Cardiac muscle cell (in vitro differentiated cells and primary cell): ENCODE measurements around the gene MYOM3. TPM values are rescaled to one million over a fixed set of nuclear protein-coding genes. Genes with fewer than 3 reads are reported as not detected.
A peak's percentile ranks its signal among the peaks of the same experiment; 100 is the strongest.

Source experiments
- DNase-seq, 2 donors: peaks; one replicate each; pipeline versions ENCODE4 v3.0.0 to v3.0.0-alpha.2; 2010 to 2017; ENCODE audit warnings: low read depth in 1 of 2, low spot score in 1 of 2
- H3K27ac ChIP-seq: fragments of 200-600 bp; sonication (generic); 2 replicates; pipeline ENCODE4 v1.5.1; 2016
- H3K27me3 ChIP-seq: fragments of 200-600 bp; sonication (generic); 2 replicates; pipeline ENCODE4 v1.6.0; 2016; ENCODE audit warnings: control low read depth
- H3K36me3 ChIP-seq: fragments of 200-600 bp; sonication (generic); 2 replicates; pipeline ENCODE4 v1.5.1; 2016; ENCODE audit warnings: control low read depth
- H3K4me1 ChIP-seq: fragments of 200-600 bp; sonication (generic); 2 replicates; pipeline ENCODE4 v1.8.1; 2017; ENCODE audit warnings: low read depth, mild to moderate bottlenecking, mixed run types
- H3K4me3 ChIP-seq: fragments of 200-600 bp; sonication (generic); 2 replicates; pipeline ENCODE4 v1.5.1; 2016; ENCODE audit warnings: mild to moderate bottlenecking
- H3K9me3 ChIP-seq: fragments of 200-600 bp; sonication (generic); 2 replicates; pipeline ENCODE4 v1.5.1; 2017; ENCODE audit warnings: low read depth, mild to moderate bottlenecking, control low read depth
- CTCF ChIP-seq: IDR thresholded peaks from 2 replicates; pipeline ENCODE4 v1.5.1; 2012; ENCODE audit warnings: low read depth, mild to moderate bottlenecking, low read length
- polyA plus RNA-seq: library from polyadenylated mRNA; unstranded; fragments of >200 nt; fragmentation: Nextera tagmentation; extraction: Ambion mirVana; gene quantifications from 2 replicates; pipeline ENCODE4 v1.2.1, GENCODE V29; 2016
- total RNA-seq: library from RNA; depleted of rRNA; stranded (reverse); fragments of >200 nt; gene quantifications from 2 replicates; pipeline ENCODE4 v1.2.3, GENCODE V29; 2016

Gene MYOM3
- total and polyA plus RNA-seq, 2 experiments from 2014 or later = 0.71 TPM; not detected in 1

DNA sequence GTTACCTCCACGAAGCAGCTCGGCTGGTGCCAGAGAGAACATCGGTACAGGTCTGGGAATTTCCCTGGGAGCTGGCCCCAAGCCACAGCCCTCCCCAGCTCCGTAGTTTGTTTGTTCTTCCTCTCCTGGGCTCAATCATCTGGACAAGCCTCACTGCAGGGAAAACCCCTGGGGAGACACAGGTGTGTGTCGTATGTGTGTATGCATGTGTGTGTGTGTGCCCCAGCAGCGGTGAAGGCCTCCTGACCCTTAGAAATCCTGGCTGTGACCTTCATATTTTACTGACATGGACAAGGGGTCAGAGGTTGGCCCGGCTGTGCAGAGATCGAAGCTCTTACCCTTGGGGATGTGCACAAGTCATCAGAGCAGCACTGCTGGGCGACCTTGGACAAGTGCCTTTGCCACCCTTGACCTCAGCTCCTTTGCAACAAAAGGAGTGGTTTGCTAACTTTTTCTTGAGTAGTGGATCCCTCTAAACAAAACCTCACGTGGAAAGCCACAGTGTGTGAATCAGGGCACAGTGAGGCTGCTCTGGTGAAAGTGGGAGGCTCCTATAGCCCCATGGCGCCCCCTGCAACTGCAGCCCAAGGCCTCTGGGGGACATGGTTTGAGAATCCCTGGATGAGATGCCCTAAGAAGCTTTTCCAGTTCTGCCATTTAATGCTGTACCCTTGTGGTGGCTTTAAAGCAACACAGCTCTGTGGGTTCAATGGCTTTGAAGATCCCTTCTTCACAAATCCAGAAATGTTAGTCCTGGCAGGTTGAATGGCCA is 43.3 kb upstream of the MYOM3 start:
- H3K4me1 ChIP-seq = peaks cover 21% of the 10 kb centered on the region
- DNase-seq = no peak
- peak overlapping the region; percentile 43 for H3K27ac ChIP-seq
- H3K36me3 ChIP-seq = peaks cover 3% of the 10 kb centered on the region
- H3K4me3 ChIP-seq = no peak overlapping the region
- TF ChIP-seq CTCF = peak; percentile 29
- no peaks in the 10 kb centered on the region for H3K27me3 ChIP-seq
- H3K9me3 ChIP-seq = no peaks in the 10 kb centered on the region

GRCh38 chr1:24154215-24154614 is 42.3 kb upstream of the MYOM3 start:
- H3K4me1 ChIP-seq = peaks cover 21% of the 10 kb centered on the region
- no peak for TF ChIP-seq CTCF
- no peaks in the 10 kb centered on the region for H3K27me3 ChIP-seq
- H3K9me3 ChIP-seq = no peaks in the 10 kb centered on the region
- peaks cover 3% of the 10 kb centered on the region for H3K36me3 ChIP-seq
- no peak overlapping the region for H3K27ac ChIP-seq
- H3K4me3 ChIP-seq = no peak overlapping the region
- DNase-seq = no peak

DNA sequence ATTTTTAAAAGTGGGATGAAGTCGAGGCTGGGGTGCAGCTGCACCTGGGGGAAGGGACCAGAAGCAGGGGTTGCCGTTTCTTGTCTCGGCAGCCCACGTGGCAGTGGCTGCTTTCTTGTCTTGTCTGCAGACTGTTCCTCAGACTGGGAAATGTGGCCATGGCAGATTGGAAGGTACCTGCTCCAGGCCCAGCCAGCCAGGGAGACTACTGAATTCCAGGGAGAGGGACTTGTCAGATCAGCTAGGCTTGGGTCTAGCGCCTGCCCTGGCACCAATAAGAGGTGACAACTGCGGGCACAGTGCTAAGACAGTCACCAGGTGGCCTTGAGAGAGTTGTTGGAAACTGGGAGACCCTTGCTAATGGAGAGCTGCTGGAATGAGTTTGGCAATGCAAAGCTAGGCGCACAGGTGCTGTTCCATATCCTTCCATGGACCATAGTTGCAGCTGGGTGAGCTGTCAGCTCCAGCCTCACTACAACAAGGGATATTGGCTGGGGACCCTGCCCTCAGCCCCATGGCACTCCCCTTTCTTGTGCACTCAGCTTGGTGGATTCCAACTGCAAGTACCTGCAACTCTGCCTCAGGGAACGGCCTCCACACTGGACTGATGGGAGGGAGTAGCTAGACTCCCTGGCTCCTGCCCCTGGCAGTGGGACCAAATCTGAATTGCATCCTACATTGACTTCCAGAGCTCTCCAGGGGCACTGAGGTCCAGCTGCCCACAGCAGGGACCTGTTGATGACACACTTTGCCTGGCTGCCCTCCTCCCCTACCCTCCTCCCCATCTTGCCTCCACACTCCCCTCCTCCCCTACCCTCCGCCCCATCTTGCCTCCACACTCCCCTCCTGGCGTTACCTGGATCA is 40.9 kb upstream of the MYOM3 start:
- Histone ChIP-seq H3K27ac (peak overlapping the region; percentile 100), H3K4me1 (peaks cover 21% of the 10 kb centered on the region), H3K9me3 (no peaks in the 10 kb centered on the region), H3K36me3 (peaks cover 3% of the 10 kb centered on the region), H3K27me3 (no peaks in the 10 kb centered on the region), H3K4me3 (no peak overlapping the region)
- TF ChIP-seq CTCF = no peak
- DNase-seq = no peak

GRCh38 chr1:24151175-24151533 is 39.2 kb upstream of the MYOM3 start:
- no peaks in the 10 kb centered on the region for H3K27me3 ChIP-seq
- no peak for TF ChIP-seq CTCF
- no peaks in the 10 kb centered on the region for H3K36me3 ChIP-seq
- peak in 1 of 2 donors; percentile 95 for DNase-seq
- peaks cover 21% of the 10 kb centered on the region for H3K4me1 ChIP-seq
- peak overlapping the region; percentile 100 for H3K27ac ChIP-seq
- H3K9me3 ChIP-seq = no peaks in the 10 kb centered on the region
- no peak overlapping the region for H3K4me3 ChIP-seq

GRCh38 chr1:24150234-24151174 is 38.6 kb upstream of the MYOM3 start:
- H3K4me1 ChIP-seq = peaks cover 21% of the 10 kb centered on the region
- peak overlapping the region; percentile 100 for H3K27ac ChIP-seq
- no peaks in the 10 kb centered on the region for H3K9me3 ChIP-seq
- DNase-seq = peak; percentile 82 to 88
- H3K4me3 ChIP-seq = peak overlapping the region; percentile 11
- H3K27me3 ChIP-seq = no peaks in the 10 kb centered on the region
- no peaks in the 10 kb centered on the region for H3K36me3 ChIP-seq
- peak; percentile 75 for TF ChIP-seq CTCF
